SK-N-MC (cell line): ENCODE data around the gene SLC12A3.

ENCODE experiments used
- DNase-seq: peaks from one replicate; pipeline ENCODE4 v3.0.0-alpha.2; 2011; ENCODE audit warnings: low read depth, low spot score
- H3K27ac ChIP-seq: fragments of 200-600 bp; sonication (generic); 2 replicates; pipeline ENCODE4 v1.5.1; 2016; ENCODE audit warnings: mixed run types
- H3K36me3 ChIP-seq: fragments of 200-600 bp; sonication (generic); 2 replicates; pipeline ENCODE4 v1.6.1; 2017; ENCODE audit warnings: antibody characterized with exemption, low read length, mixed read lengths; ENCODE audit not compliant: insufficient read depth
- H3K4me3 ChIP-seq: fragments of 200-600 bp; sonication (generic); 2 replicates; pipeline ENCODE4 v1.5.1; 2016
- H3K9ac ChIP-seq: fragments of 200-600 bp; sonication (generic); 2 replicates; pipeline ENCODE4 v1.8.0; 2017; ENCODE audit warnings: mixed run types, mixed read lengths; ENCODE audit not compliant: insufficient read length
- H3K9me3 ChIP-seq: fragments of 200-600 bp; sonication (generic); 2 replicates; pipeline ENCODE4 v1.6.1; 2017; ENCODE audit warnings: low read depth, mild to moderate bottlenecking, antibody characterized with exemption, low read length, moderate library complexity, mixed read lengths
- EZH2 ChIP-seq: fragments of 200-600 bp; sonication (generic); IDR thresholded peaks from one replicate; pipeline ENCODE4 v1.6.1; 2017; ENCODE audit warnings: antibody characterized with exemption
- FOXP2 ChIP-seq: optimal IDR thresholded peaks from 2 replicates; pipeline ENCODE3; 2011; ENCODE audit warnings: mild to moderate bottlenecking, moderate library complexity; ENCODE audit not compliant: insufficient read depth; ENCODE audit errors: extremely low read length, control extremely low read depth
- POLR2AphosphoS5 ChIP-seq: IDR thresholded peaks from 2 replicates; pipeline ENCODE4 v1.6.1; 2012; ENCODE audit warnings: mild to moderate bottlenecking, low read depth, low read length, borderline replicate concordance

SLC12A3 gene

GRCh38 chr16:56849690-56850680 is 15.0 kb upstream of the SLC12A3 start:
- no peaks in the 10 kb centered on the region for H3K9me3 ChIP-seq
- no peak overlapping the region for H3K9ac ChIP-seq
- DNase-seq: no peak
- H3K27ac ChIP-seq: peak overlapping the region; percentile 77; the same call in 1 of the 2 replicates
- TF ChIP-seq POLR2AphosphoS5 (no peak), EZH2 (no peak), FOXP2 (no peak)
- no peaks in the 10 kb centered on the region for H3K36me3 ChIP-seq
- H3K4me3 ChIP-seq: no peak overlapping the region

- no peaks in the 10 kb centered on the region for H3K36me3 ChIP-seq
- no peak for TF ChIP-seq POLR2AphosphoS5
- TF ChIP-seq EZH2: no peak
- TF ChIP-seq FOXP2: no peak
- no peaks in the 10 kb centered on the region for H3K9me3 ChIP-seq
- DNase-seq: no peak
- H3K4me3 ChIP-seq: no peak overlapping the region
- no peak overlapping the region for H3K9ac ChIP-seq
- H3K27ac ChIP-seq: no peak overlapping the region
Measured at GRCh38 chr16:56851671-56852400, 13.2 kb upstream of the SLC12A3 start.

GRCh38 chr16:56852401-56852730 is 12.6 kb upstream of the SLC12A3 start:
- Histone ChIP-seq H3K4me3 (no peak overlapping the region), H3K27ac (no peak overlapping the region), H3K36me3 (no peaks in the 10 kb centered on the region), H3K9ac (no peak overlapping the region), H3K9me3 (no peaks in the 10 kb centered on the region)
- no peak for DNase-seq
- TF ChIP-seq EZH2 (no peak), FOXP2 (no peak), POLR2AphosphoS5 (no peak)

GRCh38 chr16:56852968-56853367 is 12.0 kb upstream of the SLC12A3 start:
- DNase-seq: no peak
- TF ChIP-seq POLR2AphosphoS5 (no peak), EZH2 (no peak), FOXP2 (no peak)
- no peak overlapping the region for H3K9ac ChIP-seq
- no peak overlapping the region for H3K27ac ChIP-seq
- no peak overlapping the region for H3K4me3 ChIP-seq
- H3K9me3 ChIP-seq: no peaks in the 10 kb centered on the region
- H3K36me3 ChIP-seq: no peaks in the 10 kb centered on the region

GRCh38 chr16:56855201-56855600 is 9.8 kb upstream of the SLC12A3 start:
- Histone ChIP-seq H3K27ac (no peak overlapping the region), H3K9me3 (no peaks in the 10 kb centered on the region), H3K36me3 (no peaks in the 10 kb centered on the region), H3K4me3 (no peak overlapping the region), H3K9ac (no peak overlapping the region)
- DNase-seq: no peak
- TF ChIP-seq FOXP2 (no peak), EZH2 (no peak), POLR2AphosphoS5 (no peak)

- no peak for TF ChIP-seq EZH2
- TF ChIP-seq FOXP2: no peak
- no peak for TF ChIP-seq POLR2AphosphoS5
- Histone ChIP-seq H3K36me3 (no peaks in the 10 kb centered on the region), H3K9me3 (no peaks in the 10 kb centered on the region), H3K27ac (no peak overlapping the region), H3K4me3 (no peak overlapping the region), H3K9ac (no peak overlapping the region)
- DNase-seq: no peak
Measured at GRCh38 chr16:56855946-56856345, 9.1 kb upstream of the SLC12A3 start.

GRCh38 chr16:56856876-56857447 is 8.0 kb upstream of the SLC12A3 start:
- no peak for TF ChIP-seq POLR2AphosphoS5
- no peak for TF ChIP-seq EZH2
- no peak for TF ChIP-seq FOXP2
- H3K9me3 ChIP-seq: no peaks in the 10 kb centered on the region
- H3K36me3 ChIP-seq: no peaks in the 10 kb centered on the region
- no peak for DNase-seq
- H3K4me3 ChIP-seq: no peak overlapping the region
- H3K27ac ChIP-seq: no peak overlapping the region
- no peak overlapping the region for H3K9ac ChIP-seq

- H3K9me3 ChIP-seq: no peaks in the 10 kb centered on the region
- no peak for DNase-seq
- H3K4me3 ChIP-seq: no peak overlapping the region
- no peaks in the 10 kb centered on the region for H3K36me3 ChIP-seq
- H3K9ac ChIP-seq: no peak overlapping the region
- H3K27ac ChIP-seq: no peak overlapping the region
- TF ChIP-seq POLR2AphosphoS5 (no peak), EZH2 (no peak), FOXP2 (no peak)
Measured at GRCh38 chr16:56858374-56858773, 6.6 kb upstream of the SLC12A3 start.
